Vagina (tissue), 2 donors: ENCODE results near the gene TTC34. TPM values are rescaled to one million over a fixed set of nuclear protein-coding genes. Genes with fewer than 3 reads are reported as not detected.

Experiments
- DNase-seq, 2 donors: peaks; one replicate each; pipeline ENCODE4 v3.0.0-alpha.2; 2017; ENCODE audit errors: extremely low spot score in 2 of 2
- H3K27ac ChIP-seq: fragments of 200-600 bp; sonication (generic); one replicate; pipeline ENCODE4 v1.5.1; 2019
- H3K27me3 ChIP-seq: fragments of 200-600 bp; sonication (generic); one replicate; pipeline ENCODE4 v1.5.1; 2019
- H3K36me3 ChIP-seq, 2 donors: fragments of 200-600 bp; sonication (generic); one replicate each; pipeline ENCODE4 v1.5.1; 2017 to 2019
- H3K4me1 ChIP-seq: fragments of 200-600 bp; sonication (generic); one replicate; pipeline ENCODE4 v1.5.1; 2019
- H3K4me3 ChIP-seq, 2 donors: fragments of 200-600 bp; sonication (generic); 1 replicate in 1 of 2; 2 replicates in 1 of 2; pipeline ENCODE4 v1.5.1; 2016 to 2019
- H3K9me3 ChIP-seq: fragments of 200-600 bp; sonication (generic); one replicate; pipeline ENCODE4 v1.5.1; 2019
- POLR2A ChIP-seq, 2 donors: fragments of 450-650 bp; IDR thresholded peaks; one replicate each; pipeline ENCODE4 v1.6.1; 2017; ENCODE audit warnings: antibody characterized with exemption in 2 of 2, mild to moderate bottlenecking in 2 of 2, moderate library complexity in 2 of 2
- POLR2AphosphoS5 ChIP-seq, 2 donors: sonication (generic); formaldehyde crosslinking; IDR thresholded peaks; one replicate each; pipeline ENCODE4 v1.9.0; 2017; ENCODE audit warnings: antibody characterized with exemption in 2 of 2, mild to moderate bottlenecking in 2 of 2, low read depth in 1 of 2; ENCODE audit not compliant: insufficient read depth in 1 of 2
- intact Hi-C: fragments of 100-400 bp; cut with DNase I; formaldehyde crosslinking; loops from one replicate; pipeline ENCODE4 v1.15.1; 2023
- total RNA-seq: library from RNA; depleted of rRNA; stranded (reverse); fragments of >200 nt; gene quantifications from one replicate; pipeline ENCODE4 v1.2.3, GENCODE V29; 2016
- TF ChIP-seq, protein P1 (sequence below), 3 experiments: fragments of 450-650 bp in 2 of 3; fragments of 200-600 bp in 1 of 3; sonication (generic) in 1 of 3; IDR thresholded peaks; one replicate each; pipeline ENCODE4 v1.5.1; 2017 to 2019; ENCODE audit warnings: antibody characterized with exemption in 3 of 3, mild to moderate bottlenecking in 2 of 3, moderate library complexity in 2 of 3

TTC34 gene
- total RNA-seq, 1 donor from 2014 or later = under 0.01 TPM

DNA sequence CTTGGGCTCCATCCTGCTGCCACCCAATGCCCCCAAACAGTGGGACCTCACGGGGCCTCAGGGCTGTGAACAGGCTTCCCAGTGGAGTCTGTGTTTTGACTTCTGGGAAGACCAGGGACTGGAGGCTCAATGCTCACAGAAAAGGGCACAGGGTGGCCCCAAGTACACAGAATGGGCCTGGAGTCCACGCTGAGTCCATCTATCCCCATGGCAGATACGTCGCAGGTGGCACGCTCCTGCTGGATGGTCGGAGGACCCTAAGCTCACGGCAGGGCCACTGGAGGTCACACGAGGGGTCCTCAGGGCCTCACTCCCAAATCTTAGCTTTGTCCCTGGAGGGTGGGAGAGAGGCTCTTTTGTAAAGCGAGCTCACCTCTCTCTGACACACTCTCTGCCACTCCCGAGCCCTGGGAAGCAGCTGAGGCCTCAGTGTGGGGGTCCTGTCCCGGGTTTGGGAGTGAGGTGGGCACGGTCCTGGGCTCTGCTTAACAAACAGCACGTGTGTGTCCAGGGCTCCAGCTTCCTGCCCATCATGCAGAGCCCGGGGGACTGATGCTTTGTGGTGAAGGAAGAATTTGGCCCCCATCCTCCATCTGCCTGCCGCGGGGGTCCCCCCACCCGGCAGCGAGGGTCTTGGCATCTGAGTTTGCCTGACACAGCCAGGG, 27.2 kb upstream of the TTC34 start:
- Histone ChIP-seq H3K27ac (no peak overlapping the region), H3K36me3 (no peaks in the 10 kb centered on the region), H3K4me1 (no peaks in the 10 kb centered on the region), H3K9me3 (no peaks in the 10 kb centered on the region), H3K4me3 (no peak overlapping the region), H3K27me3 (no peaks in the 10 kb centered on the region)
- intact Hi-C loops = no loop called here
- DNase-seq = no peak
- TF ChIP-seq POLR2AphosphoS5 (IDR thresholded peaks at IDR 0.05; ENCODE audit: insufficient read depth in 1 of 2, low read depth in 1 of 2) (no peak), POLR2A (IDR thresholded peaks at IDR 0.05) (no peak)
- TF ChIP-seq, protein P1, sequence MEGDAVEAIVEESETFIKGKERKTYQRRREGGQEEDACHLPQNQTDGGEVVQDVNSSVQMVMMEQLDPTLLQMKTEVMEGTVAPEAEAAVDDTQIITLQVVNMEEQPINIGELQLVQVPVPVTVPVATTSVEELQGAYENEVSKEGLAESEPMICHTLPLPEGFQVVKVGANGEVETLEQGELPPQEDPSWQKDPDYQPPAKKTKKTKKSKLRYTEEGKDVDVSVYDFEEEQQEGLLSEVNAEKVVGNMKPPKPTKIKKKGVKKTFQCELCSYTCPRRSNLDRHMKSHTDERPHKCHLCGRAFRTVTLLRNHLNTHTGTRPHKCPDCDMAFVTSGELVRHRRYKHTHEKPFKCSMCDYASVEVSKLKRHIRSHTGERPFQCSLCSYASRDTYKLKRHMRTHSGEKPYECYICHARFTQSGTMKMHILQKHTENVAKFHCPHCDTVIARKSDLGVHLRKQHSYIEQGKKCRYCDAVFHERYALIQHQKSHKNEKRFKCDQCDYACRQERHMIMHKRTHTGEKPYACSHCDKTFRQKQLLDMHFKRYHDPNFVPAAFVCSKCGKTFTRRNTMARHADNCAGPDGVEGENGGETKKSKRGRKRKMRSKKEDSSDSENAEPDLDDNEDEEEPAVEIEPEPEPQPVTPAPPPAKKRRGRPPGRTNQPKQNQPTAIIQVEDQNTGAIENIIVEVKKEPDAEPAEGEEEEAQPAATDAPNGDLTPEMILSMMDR (IDR thresholded peaks at IDR 0.05) = no peak

DNA sequence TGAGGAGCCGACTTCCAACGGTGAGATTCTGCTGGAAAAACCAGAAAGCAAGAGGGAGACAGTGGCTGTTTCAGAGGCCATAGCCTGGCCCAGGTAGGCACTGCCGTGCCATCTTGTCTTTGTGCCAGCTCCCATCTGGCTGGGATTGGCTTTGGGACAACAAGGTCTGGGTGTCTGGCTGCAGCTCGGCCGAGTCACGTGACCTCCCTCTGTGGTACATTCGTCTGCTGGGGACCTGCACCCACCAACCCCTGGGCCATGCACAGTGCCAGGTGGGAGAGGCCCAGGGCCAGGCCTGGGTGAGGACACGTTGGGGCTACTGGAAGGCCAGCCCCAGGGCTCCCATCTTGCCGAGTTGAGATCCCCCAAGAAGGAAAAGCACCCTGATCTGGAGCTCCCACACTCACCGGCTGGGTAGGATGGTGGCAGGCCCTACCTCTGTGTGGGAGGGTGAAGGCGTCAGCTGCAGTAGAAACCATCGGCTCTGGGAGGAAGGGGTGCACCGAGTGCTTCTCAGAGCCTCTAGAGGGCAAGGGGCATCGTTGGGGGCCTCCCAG, 25.3 kb upstream of the TTC34 start:
- Histone ChIP-seq H3K27ac (no peak overlapping the region), H3K9me3 (no peaks in the 10 kb centered on the region), H3K4me1 (no peaks in the 10 kb centered on the region), H3K27me3 (no peaks in the 10 kb centered on the region), H3K4me3 (no peak overlapping the region), H3K36me3 (no peaks in the 10 kb centered on the region)
- intact Hi-C loops = no loop called here
- no peak for DNase-seq
- TF ChIP-seq POLR2AphosphoS5 (IDR thresholded peaks at IDR 0.05; ENCODE audit: insufficient read depth in 1 of 2, low read depth in 1 of 2) = no peak
- TF ChIP-seq, protein P1 (IDR thresholded peaks at IDR 0.05) = no peak
- TF ChIP-seq POLR2A (IDR thresholded peaks at IDR 0.05) = no peak

DNA sequence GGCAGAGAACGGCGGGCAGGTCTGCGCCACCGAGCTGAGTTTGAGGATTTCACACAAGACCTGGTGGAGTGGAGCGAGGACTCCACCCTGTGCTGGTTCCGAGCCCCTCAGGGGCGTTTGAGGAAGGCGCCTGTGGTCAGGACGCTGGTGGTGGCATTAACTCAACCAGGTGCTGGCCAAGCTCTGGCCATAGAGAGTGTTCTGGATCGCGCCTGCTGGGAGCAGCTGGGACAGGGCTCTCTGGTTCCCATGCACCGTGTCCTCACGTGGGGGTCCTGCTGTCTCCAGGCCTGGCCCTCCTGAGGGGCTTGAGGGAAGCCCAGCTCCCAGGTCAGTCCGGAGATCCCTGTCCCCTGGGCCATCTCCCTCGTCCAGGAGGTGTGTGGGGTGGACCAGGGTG, 24.8 kb upstream of the TTC34 start:
- TF ChIP-seq, protein P1 (IDR thresholded peaks at IDR 0.05) = no peak
- TF ChIP-seq POLR2A (IDR thresholded peaks at IDR 0.05) = no peak
- no peak for TF ChIP-seq POLR2AphosphoS5 (IDR thresholded peaks at IDR 0.05; ENCODE audit: insufficient read depth in 1 of 2, low read depth in 1 of 2)
- H3K36me3 ChIP-seq = no peaks in the 10 kb centered on the region
- H3K4me1 ChIP-seq = no peaks in the 10 kb centered on the region
- no peaks in the 10 kb centered on the region for H3K9me3 ChIP-seq
- intact Hi-C loops = no loop called here
- H3K27ac ChIP-seq = no peak overlapping the region
- H3K4me3 ChIP-seq = no peak overlapping the region
- H3K27me3 ChIP-seq = no peaks in the 10 kb centered on the region
- DNase-seq = no peak

GRCh38 chr1:2825487-2826189, 24.1 kb upstream of the TTC34 start:
- H3K36me3 ChIP-seq = no peaks in the 10 kb centered on the region
- H3K27ac ChIP-seq = no peak overlapping the region
- H3K9me3 ChIP-seq = no peaks in the 10 kb centered on the region
- intact Hi-C loops = no loop called here
- no peak overlapping the region for H3K4me3 ChIP-seq
- no peaks in the 10 kb centered on the region for H3K4me1 ChIP-seq
- DNase-seq = no peak
- no peaks in the 10 kb centered on the region for H3K27me3 ChIP-seq
- TF ChIP-seq POLR2A (IDR thresholded peaks at IDR 0.05) = no peak
- TF ChIP-seq, protein P1 (IDR thresholded peaks at IDR 0.05) = no peak
- no peak for TF ChIP-seq POLR2AphosphoS5 (IDR thresholded peaks at IDR 0.05; ENCODE audit: insufficient read depth in 1 of 2, low read depth in 1 of 2)

GRCh38 chr1:2824999-2825398, 23.5 kb upstream of the TTC34 start:
- no peaks in the 10 kb centered on the region for H3K4me1 ChIP-seq
- H3K27ac ChIP-seq = no peak overlapping the region
- H3K36me3 ChIP-seq = no peaks in the 10 kb centered on the region
- no peaks in the 10 kb centered on the region for H3K27me3 ChIP-seq
- no peak for TF ChIP-seq POLR2A (IDR thresholded peaks at IDR 0.05)
- TF ChIP-seq, protein P1 (IDR thresholded peaks at IDR 0.05) = no peak
- no peak for TF ChIP-seq POLR2AphosphoS5 (IDR thresholded peaks at IDR 0.05; ENCODE audit: insufficient read depth in 1 of 2, low read depth in 1 of 2)
- intact Hi-C loops = no loop called here
- no peak for DNase-seq
- H3K4me3 ChIP-seq = no peak overlapping the region
- H3K9me3 ChIP-seq = no peaks in the 10 kb centered on the region
